BLaER1 treated with 17β-estradiol and CSF1 and Interleukin-3, amounts not matched to agents 10 nM and 100 nM (cell line): ENCODE measurements around the gene KCNAB1.

Experiments used
- H3K27ac ChIP-seq, 11 experiments: shearing (Covaris generic); formaldehyde crosslinking; 2 replicates each; pipeline ENCODE4 v1.8.1; 2022
- H3K27me3 ChIP-seq, 11 experiments: shearing (Covaris generic); formaldehyde crosslinking; 2 replicates each; pipeline ENCODE4 v1.8.1; 2022
- H3K36me3 ChIP-seq, 11 experiments: shearing (Covaris generic); formaldehyde crosslinking; 2 replicates each; pipeline ENCODE4 v1.8.1; 2022
- H3K4me1 ChIP-seq, 10 experiments: shearing (Covaris generic); formaldehyde crosslinking; 2 replicates each; pipeline ENCODE4 v1.8.1; 2022
- H3K4me2 ChIP-seq, 11 experiments: shearing (Covaris generic); formaldehyde crosslinking; 2 replicates each; pipeline ENCODE4 v1.8.1; 2022
- H3K4me3 ChIP-seq, 10 experiments: shearing (Covaris generic); formaldehyde crosslinking; 2 replicates each; pipeline ENCODE4 v1.8.1; 2022
- H3K9ac ChIP-seq, 11 experiments: shearing (Covaris generic); formaldehyde crosslinking; 2 replicates each; pipeline ENCODE4 v1.8.1; 2022
- H3K9me3 ChIP-seq, 11 experiments: shearing (Covaris generic); formaldehyde crosslinking; replicated peaks in 1 of 11; 2 replicates each; pipeline ENCODE4 v1.8.1; 2022
- H4K20me1 ChIP-seq, 11 experiments: shearing (Covaris generic); formaldehyde crosslinking; 2 replicates each; pipeline ENCODE4 v1.8.1; 2022
- Cebpa-rat ChIP-seq, 11 experiments: shearing (Covaris generic); IDR thresholded peaks; 2 replicates each; pipeline ENCODE4 v1.8.1; 2022

The KCNAB1 gene

DNA sequence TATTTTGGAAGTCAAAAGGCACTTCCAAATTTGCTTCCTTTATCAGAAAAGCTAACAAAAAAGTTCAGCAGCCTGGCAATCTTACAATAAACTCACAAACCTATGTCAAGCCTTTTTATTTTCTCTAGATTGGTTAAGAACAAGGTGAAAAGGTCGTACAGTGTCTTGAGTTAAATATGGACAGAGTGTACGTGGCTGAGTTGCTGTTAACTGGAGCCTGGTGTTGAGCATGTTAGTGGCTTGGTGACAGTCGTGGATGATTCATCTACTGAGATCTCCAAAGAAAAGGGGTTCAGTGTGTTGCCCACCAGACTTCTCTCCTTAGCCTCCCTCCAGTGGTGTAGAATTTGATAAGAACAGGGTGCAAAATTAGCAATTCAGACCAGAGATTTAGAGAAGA lies 344.8 kb downstream of the KCNAB1 start:
- Histone ChIP-seq H3K4me3 (no peak overlapping the region), H3K27ac (no peak overlapping the region), H3K36me3 (no peaks in the 10 kb centered on the region), H3K9ac (no peak overlapping the region), H3K27me3 (no peaks in the 10 kb centered on the region), H4K20me1 (no peaks in the 10 kb centered on the region), H3K9me3 (no peaks in the 10 kb centered on the region), H3K4me2 (no peak overlapping the region), H3K4me1 (no peaks in the 10 kb centered on the region)
- TF ChIP-seq Cebpa-rat (IDR thresholded peaks at IDR 0.05): no peak

DNA sequence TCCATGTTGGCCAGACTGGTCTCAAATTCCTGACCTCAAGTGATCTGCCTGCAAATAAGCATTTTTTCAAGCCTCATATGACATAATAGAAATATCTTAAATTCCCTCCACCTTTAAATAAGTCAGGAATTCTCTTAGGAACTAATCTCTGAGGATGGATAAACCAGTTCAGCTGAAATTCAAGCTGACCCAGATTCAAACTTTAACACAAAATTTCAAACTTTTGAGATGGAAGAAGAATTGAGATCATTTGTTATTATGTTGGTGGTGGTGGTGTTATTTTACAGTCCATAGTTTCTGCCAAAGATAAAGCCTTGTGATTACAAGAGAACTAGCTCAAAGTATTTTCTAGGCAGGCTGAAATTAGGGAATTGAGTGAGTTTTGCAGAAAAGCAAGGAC lies 349.1 kb downstream of the KCNAB1 start:
- Histone ChIP-seq H3K9me3 (no peaks in the 10 kb centered on the region), H4K20me1 (no peaks in the 10 kb centered on the region), H3K4me2 (no peak overlapping the region), H3K27ac (no peak overlapping the region), H3K9ac (no peak overlapping the region), H3K4me1 (no peaks in the 10 kb centered on the region), H3K27me3 (no peaks in the 10 kb centered on the region), H3K36me3 (no peaks in the 10 kb centered on the region), H3K4me3 (no peak overlapping the region)
- no peak for TF ChIP-seq Cebpa-rat (IDR thresholded peaks at IDR 0.05)

DNA sequence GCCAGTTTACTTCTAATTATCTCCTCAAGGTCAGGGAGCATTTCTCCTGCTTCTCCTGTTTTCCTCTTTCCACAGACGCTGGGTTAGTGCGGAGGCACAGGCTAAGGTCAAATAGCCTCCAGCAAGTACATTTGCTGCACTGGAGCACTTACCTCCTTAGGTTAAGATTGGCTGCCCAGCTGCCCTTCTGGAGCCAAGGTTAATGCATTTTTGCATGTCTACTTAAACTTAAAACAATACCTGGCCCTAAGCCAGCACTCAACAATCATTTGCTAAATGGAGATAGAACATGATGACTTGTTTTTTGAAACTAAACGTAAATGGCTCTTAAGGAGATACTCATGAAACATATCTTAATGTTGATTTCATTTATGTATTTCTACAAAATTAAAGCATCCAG lies 351.1 kb downstream of the KCNAB1 start:
- Histone ChIP-seq H3K36me3 (no peaks in the 10 kb centered on the region), H3K4me1 (no peaks in the 10 kb centered on the region), H3K27me3 (no peaks in the 10 kb centered on the region), H4K20me1 (no peaks in the 10 kb centered on the region), H3K27ac (no peak overlapping the region), H3K9ac (no peak overlapping the region), H3K9me3 (no peaks in the 10 kb centered on the region), H3K4me2 (no peak overlapping the region), H3K4me3 (no peak overlapping the region)
- no peak for TF ChIP-seq Cebpa-rat (IDR thresholded peaks at IDR 0.05)

DNA sequence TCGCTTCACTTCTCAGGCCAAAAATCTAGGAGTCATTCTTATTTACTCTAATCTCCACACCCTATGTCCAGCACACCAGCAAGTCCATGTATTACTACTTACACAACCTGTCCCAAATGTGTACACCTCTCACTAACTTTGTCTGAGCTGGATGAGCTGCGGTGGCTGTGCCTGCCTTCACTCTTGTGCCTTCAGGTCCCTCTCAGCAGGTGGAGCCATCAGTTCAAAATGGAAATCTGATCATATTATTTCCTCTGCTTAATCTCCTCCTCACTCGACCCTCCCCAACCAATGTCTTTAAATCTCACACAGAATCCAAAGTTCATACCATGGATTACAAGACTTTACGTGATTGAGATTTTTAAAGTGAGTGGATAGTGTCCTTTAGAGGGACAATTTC lies 351.8 kb downstream of the KCNAB1 start:
- no peaks in the 10 kb centered on the region for H4K20me1 ChIP-seq
- no peak overlapping the region for H3K27ac ChIP-seq
- H3K4me1 ChIP-seq: no peaks in the 10 kb centered on the region
- H3K36me3 ChIP-seq: no peaks in the 10 kb centered on the region
- no peaks in the 10 kb centered on the region for H3K27me3 ChIP-seq
- TF ChIP-seq Cebpa-rat (IDR thresholded peaks at IDR 0.05): no peak
- H3K9ac ChIP-seq: no peak overlapping the region
- no peaks in the 10 kb centered on the region for H3K9me3 ChIP-seq
- H3K4me3 ChIP-seq: no peak overlapping the region
- no peak overlapping the region for H3K4me2 ChIP-seq

DNA sequence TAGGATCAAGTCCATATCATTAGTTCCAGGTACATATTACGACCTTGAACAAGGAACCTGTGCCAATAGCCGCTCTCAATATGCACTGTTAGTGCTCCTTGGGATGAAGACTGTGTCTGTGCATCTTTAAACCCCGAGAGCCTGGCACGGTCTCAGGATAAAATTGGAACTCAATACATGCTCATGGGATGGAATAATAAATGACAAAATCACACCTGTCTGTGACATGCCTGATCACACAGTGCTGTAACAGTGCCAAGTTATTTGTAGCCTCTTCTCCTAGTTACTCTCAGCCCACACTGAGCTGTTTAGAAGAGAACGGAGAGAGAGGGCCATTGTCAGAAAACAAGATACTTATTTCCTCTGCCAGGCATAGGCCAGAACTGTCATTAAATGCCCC lies 352.3 kb downstream of the KCNAB1 start:
- Histone ChIP-seq H3K27me3 (no peaks in the 10 kb centered on the region), H3K4me1 (no peaks in the 10 kb centered on the region), H3K9ac (no peak overlapping the region), H3K4me3 (no peak overlapping the region), H3K27ac (no peak overlapping the region), H3K36me3 (no peaks in the 10 kb centered on the region), H4K20me1 (no peaks in the 10 kb centered on the region), H3K9me3 (no peaks in the 10 kb centered on the region), H3K4me2 (no peak overlapping the region)
- no peak for TF ChIP-seq Cebpa-rat (IDR thresholded peaks at IDR 0.05)

DNA sequence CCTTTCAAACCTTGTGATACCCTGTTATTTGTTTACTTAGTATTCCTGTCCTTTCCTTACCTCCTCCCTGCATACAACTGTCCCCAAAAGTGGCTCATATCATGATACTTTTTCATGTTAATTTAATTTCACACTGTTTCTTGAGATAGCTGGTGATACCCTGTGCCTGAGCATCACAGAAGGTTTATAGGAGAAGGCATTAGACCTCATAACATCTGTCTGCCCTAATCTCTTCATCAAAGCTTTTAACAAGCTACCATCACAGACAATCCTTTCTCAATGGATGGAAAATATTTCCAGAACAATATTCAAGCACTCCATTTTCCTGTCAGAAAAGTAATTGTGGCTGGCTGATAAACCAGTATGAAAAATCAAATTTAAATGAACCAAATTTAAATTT lies 353.0 kb downstream of the KCNAB1 start:
- no peaks in the 10 kb centered on the region for H4K20me1 ChIP-seq
- TF ChIP-seq Cebpa-rat (IDR thresholded peaks at IDR 0.05): no peak

DNA sequence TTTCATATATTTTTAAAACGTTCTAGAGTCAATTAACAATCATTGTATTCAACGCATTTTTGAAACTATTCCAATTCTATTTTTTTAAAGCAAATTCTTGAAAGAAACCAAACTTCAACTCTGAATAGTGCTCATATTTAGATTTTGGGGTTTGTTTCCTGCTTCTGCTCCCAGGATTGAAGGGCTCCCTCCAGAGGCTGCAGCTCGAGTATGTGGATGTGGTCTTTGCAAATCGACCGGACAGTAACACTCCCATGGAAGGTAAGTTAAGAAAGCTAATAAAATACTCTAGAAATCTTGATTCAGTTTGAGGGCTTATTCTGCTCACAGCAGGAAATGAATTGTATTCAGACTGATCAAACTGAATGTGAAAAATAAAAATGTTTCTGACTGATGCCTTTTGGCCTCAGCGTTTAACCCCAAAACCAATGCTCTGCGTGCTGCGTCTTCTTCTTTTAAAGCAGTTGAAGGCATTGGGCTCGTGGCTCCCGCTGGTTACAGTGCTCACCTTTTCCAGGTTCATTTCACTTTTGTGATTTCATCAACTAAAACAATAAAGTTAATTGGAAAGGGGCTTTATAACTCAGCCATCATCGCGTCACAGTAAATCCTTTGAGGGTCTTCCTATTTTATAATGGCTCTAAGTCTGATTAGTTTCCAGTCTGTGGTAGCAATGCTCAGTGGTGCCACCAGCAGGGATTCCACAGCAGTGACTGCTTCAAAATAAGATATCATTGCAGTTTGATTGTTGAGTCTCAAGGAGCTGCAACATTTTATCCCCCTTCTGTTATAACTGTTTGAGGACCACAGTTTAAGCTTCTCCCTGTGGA lies 354.4 kb downstream of the KCNAB1 start:
- Histone ChIP-seq H4K20me1 (no peaks in the 10 kb centered on the region), H3K4me3 (no peak overlapping the region), H3K4me1 (no peaks in the 10 kb centered on the region), H3K27me3 (no peaks in the 10 kb centered on the region), H3K36me3 (no peaks in the 10 kb centered on the region), H3K9me3 (no peaks in the 10 kb centered on the region), H3K4me2 (no peak overlapping the region), H3K27ac (no peak overlapping the region), H3K9ac (no peak overlapping the region)
- no peak for TF ChIP-seq Cebpa-rat (IDR thresholded peaks at IDR 0.05)

More for the DNA sequence above, 353.0 kb downstream of the KCNAB1 start:
- H3K9me3 ChIP-seq: no peaks in the 10 kb centered on the region
- no peaks in the 10 kb centered on the region for H3K4me1 ChIP-seq
- H3K4me3 ChIP-seq: no peak overlapping the region
- H3K27me3 ChIP-seq: no peaks in the 10 kb centered on the region
- no peaks in the 10 kb centered on the region for H3K36me3 ChIP-seq
- H3K27ac ChIP-seq: no peak overlapping the region
- no peak overlapping the region for H3K4me2 ChIP-seq
- H3K9ac ChIP-seq: no peak overlapping the region

DNA sequence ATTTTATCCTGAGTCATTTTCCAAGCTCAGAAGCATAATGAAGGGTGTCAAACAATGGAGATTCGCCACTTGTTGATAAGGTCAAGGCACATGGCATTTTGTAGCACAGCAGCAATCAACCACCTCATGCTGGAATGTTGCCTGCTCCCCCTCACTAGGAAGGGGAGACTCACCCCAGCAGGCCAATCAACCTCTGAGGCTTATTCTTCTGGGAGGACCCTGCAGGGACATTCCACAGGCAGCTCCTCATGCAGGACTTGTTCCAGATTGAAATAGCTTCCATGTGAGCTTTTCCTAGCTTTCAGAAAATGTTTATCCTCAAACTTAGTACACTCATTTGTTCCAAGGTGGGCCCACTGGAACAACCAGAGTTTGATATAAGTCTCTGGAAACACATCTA lies 356.9 kb downstream of the KCNAB1 start:
- Histone ChIP-seq H3K27ac (no peak overlapping the region), H3K9me3 (no peaks in the 10 kb centered on the region), H3K9ac (no peak overlapping the region), H3K4me3 (no peak overlapping the region), H4K20me1 (no peaks in the 10 kb centered on the region), H3K36me3 (no peaks in the 10 kb centered on the region), H3K4me2 (no peak overlapping the region), H3K27me3 (no peaks in the 10 kb centered on the region), H3K4me1 (peaks cover 0 to 2% (median 0%) of the 10 kb centered on the region in 10 experiments; a peak in 4 of 20 replicates)
- no peak for TF ChIP-seq Cebpa-rat (IDR thresholded peaks at IDR 0.05)

DNA sequence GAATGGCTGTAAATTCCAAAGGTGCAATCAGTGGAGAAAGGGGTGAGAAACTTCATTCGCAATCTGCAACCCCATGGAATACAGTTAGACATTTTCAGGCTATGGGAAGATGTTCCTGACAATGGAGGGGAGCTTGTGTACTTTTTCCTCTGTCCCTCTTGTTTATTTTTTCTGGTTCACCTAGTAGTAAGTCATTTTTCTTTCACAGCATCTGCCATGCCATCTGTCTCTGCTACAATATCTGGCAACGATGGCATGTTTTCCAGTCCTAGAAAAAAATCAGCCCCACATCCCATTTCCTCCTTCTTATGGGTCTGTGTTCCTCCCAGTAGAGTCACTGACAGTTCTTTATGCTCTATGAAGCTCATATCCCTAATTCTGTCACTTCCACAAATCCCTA lies 358.5 kb downstream of the KCNAB1 start:
- TF ChIP-seq Cebpa-rat (IDR thresholded peaks at IDR 0.05): no peak
- Histone ChIP-seq H3K9ac (no peak overlapping the region), H3K27ac (no peak overlapping the region), H3K4me1 (peaks cover 11 to 17% (median 16%) of the 10 kb centered on the region in 10 experiments), H3K4me2 (no peak overlapping the region), H3K4me3 (no peak overlapping the region), H3K36me3 (no peaks in the 10 kb centered on the region), H4K20me1 (peaks cover 0 to under 1% (median 0%) of the 10 kb centered on the region in 11 experiments; a peak in 1 of 22 replicates), H3K9me3 (no peaks in the 10 kb centered on the region), H3K27me3 (no peaks in the 10 kb centered on the region)

DNA sequence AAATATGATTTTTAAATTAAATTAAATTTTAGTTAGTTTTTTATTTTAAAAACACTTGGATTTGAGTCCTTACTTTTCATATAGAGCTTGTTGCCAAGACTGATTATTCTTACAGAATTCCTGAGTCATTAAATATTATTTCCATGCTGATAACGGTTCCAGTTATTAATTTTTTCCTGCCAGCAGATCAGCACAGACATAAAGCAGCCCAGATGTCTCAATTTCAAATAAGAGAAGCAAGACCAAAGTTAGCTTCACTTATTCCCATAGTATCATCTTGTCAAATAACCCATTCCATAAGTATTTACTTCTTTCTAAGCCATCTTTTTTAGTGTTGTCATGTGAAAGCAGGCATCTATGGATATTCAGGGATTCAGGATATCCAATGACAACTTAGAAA lies 359.2 kb downstream of the KCNAB1 start:
- no peak overlapping the region for H3K9ac ChIP-seq
- H3K4me2 ChIP-seq: no peak overlapping the region
- H3K4me3 ChIP-seq: no peak overlapping the region
- no peaks in the 10 kb centered on the region for H3K9me3 ChIP-seq
- peaks cover 18 to 24% (median 22%) of the 10 kb centered on the region in 10 experiments for H3K4me1 ChIP-seq
- no peaks in the 10 kb centered on the region for H3K36me3 ChIP-seq
- H3K27ac ChIP-seq: no peak overlapping the region
- peaks cover 0 to 4% (median 0%) of the 10 kb centered on the region in 11 experiments; a peak in 1 of 22 replicates for H4K20me1 ChIP-seq
- TF ChIP-seq Cebpa-rat (IDR thresholded peaks at IDR 0.05): no peak
- no peaks in the 10 kb centered on the region for H3K27me3 ChIP-seq
